GM19438 (cell line): Measurements from ENCODE around the gene KDM4C.
"Not testable (repeated sequence)": the region's sequence is repeated elsewhere in the genome, so short reads cannot be mapped to it uniquely, and the experiment has no call there.

Source experiments
- ATAC-seq: cut with Tn5 transposase; IDR thresholded peaks from one replicate; pipeline ENCODE4 v1.9.1; 2021; ENCODE audit warnings: low read depth; ENCODE audit not compliant: unreplicated experiment

Gene KDM4C

GRCh38 chr9:7180247-7180646 is 422.5 kb downstream of the KDM4C start:
- ATAC-seq = no peak

DNA sequence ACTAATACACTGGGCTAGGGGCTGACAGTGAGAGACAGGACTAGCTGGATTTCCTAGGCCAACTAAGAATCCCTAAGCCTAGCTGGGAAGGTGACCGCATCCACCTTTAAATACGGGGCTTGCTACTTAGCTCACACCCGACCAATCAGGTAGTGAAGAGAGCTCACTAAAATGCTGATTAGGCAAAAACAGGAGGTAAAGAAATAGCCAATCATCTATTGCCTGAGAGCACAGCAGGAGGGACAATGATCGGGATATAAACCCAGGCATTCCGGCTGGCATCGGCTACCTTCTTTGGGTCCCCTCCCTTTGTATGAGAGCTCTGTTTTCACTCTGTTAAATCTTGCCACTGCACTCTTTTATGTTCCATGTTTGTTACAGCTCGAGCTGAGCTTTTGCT is 425.4 kb downstream of the KDM4C start:
- not testable (repeated sequence) for ATAC-seq

DNA sequence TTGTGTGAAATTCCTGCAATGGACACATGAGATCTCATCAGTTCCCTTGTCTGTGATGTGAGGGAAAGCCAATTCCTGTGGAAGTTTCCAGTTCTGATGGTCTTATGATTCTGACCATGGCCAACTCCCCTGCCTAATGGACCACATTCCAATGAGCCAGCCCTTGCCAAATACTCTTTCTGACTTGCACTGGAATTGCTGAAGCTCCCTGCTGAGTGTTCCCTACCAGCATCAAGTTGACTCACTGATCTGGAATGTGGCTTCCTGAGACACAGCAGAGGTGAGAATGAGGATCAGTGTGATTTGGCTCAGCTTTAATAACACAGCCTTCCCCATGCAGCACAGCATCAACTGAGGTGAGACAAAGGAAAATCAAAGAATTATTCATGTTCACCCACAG is 427.8 kb downstream of the KDM4C start:
- no peak for ATAC-seq

GRCh38 chr9:7186175-7186574 is 428.4 kb downstream of the KDM4C start:
- no peak for ATAC-seq

GRCh38 chr9:7192266-7192665 is 434.5 kb downstream of the KDM4C start:
- no peak for ATAC-seq

DNA sequence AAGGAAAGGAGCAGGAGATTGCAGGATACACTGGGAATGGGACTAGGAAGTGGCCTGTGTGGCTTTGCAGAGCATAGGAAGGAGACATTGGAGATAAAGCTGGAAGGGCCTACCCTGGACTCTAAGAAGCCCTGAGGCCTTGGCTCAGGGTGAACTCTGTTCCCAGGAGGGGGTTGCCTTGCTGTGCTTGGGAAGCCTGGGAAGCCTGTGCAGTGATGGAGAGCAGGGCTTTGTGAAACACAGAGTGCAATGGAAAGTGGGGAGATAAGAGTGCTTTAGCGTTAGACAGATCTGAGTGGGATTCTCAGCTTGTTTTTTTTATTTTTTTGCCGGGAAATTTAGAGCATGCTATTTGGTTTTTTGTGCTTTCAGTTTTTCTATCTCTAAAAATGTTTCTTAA is 437.8 kb downstream of the KDM4C start:
- no peak for ATAC-seq

- ATAC-seq = no peak
Measured at GRCh38 chr9:7196467-7196866, 438.7 kb downstream of the KDM4C start.

DNA sequence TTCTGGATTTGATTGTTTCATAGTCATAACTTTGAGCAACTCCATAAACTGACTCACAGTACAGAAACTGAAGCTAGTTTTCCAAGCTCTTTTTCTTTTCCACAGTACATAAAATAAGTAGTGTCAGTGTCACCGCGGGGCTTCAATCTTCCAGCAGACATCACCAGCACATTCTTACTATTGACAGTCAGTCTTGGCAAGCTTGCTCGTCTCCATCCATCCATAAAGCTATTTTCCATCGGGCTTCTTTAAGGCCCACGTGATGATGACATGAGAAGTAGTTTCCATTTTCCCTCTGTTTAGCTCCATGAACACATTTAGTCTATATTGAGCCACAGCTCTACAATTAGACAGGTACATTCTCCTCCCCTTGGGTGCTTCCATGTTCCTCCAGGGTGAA is 443.4 kb downstream of the KDM4C start:
- ATAC-seq = no peak

GRCh38 chr9:7205806-7206205 is 448.0 kb downstream of the KDM4C start:
- ATAC-seq = no peak

DNA sequence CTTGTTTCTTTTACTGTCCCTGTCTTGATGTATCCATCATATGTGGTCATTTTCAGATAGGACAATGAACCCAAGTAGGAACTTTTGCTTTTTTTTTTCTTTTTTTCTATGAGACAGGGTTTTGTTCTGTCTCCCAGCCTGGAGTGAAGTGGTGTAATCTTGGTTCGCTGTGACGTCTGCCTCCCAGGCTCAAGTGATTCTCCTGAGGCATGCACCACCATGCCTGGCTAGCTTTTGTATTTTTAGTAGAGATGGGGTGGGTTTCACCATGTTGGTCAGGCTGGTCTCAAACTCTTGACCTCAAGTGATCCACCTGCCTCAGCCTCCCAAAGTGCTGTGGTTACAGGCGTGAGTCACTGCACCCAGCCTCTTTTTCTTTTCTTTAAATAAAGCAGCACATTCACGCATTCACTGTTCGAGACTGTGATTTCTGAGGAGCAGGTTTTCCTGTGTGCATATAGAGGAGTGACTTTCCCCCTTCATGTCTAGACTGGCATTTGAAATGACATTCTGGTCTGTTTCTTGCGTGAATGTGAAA is 448.5 kb downstream of the KDM4C start:
- no peak for ATAC-seq

- ATAC-seq = no peak
Measured at GRCh38 chr9:7209016-7209715, 451.4 kb downstream of the KDM4C start.

DNA sequence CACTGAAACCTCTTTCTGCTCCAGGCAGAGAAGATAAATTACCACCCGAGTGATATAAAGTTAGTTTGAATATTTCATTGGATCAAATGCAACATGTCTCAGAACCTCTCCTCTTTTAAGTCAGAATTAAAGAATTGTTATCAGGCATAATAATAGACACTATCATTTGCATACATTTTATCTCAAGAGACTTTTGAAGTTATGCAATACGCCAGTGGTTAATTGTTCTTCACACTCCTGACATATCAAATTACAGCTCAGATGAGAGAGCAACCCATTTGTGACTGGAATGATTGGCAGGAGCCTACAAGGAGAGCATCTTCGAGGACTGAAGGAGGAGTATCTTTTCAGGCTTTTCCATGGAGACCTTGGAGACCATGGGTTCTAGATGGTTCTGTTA is 452.2 kb downstream of the KDM4C start:
- no peak for ATAC-seq

GRCh38 chr9:7210854-7211637 is 453.3 kb downstream of the KDM4C start:
- ATAC-seq = no peak

- no peak for ATAC-seq
Measured at GRCh38 chr9:7211657-7212056, 453.9 kb downstream of the KDM4C start.

- no peak for ATAC-seq
Measured at GRCh38 chr9:7212101-7212500, 454.3 kb downstream of the KDM4C start.

DNA sequence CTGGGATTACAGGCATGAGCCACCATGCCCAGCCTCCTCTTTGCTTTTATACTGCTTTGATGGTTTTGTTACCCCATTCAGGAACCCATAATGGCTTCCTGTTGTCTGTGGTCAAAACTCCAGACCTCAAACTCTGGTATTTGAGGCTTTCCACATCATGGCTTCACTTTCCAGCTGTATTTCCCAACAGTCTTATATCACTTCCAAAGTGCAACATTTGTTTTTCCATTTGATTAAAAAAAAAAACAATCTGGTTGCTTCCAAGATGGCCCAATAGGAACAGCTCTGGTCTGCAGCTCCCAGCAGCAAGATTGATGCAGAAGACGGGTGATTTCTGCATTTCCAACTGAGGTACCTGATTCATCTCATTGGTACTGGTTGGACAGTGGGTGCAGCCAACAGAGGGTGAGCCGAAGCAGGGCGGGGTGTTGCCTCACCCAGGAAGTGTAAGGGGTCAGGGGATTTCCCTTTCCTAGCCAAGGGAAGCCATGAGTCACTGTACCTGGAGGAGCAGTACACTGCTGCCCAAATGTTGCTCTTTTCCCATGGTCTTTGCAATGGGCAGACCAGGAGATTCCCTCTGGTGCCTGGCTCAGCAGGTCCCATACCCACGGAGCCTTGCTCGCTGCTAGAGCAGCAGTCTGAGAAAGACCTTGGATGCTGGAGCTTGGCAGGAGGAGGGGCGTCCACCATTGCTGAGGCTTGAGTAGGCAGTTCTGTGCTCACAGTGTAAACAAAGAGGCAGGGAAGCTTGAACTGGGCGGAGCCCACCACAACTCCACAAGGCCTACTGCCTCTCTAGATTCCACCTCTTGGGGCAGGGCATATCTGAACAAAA is 458.4 kb downstream of the KDM4C start:
- ATAC-seq = no peak

GRCh38 chr9:7223981-7224380 is 466.2 kb downstream of the KDM4C start:
- ATAC-seq = no peak
